Right forelimb (tissue), 1 donor: ENCODE measurements around the gene GMCL2.
A peak's percentile ranks its signal among the peaks of the same experiment; 100 is the strongest.
"Not testable (repeated sequence)": the region's sequence is repeated elsewhere in the genome, so short reads cannot be mapped to it uniquely, and the experiment has no call there.

ENCODE experiments used
- DNase-seq: peaks from one replicate; pipeline ENCODE4 v3.0.0-alpha.2; 2018

GMCL2 gene

GRCh38 chr5:178204935-178205748 is 18.0 kb upstream of the GMCL2 start:
- DNase-seq: peak; percentile 79

GRCh38 chr5:178204182-178204934 is 17.2 kb upstream of the GMCL2 start, which contains the start of gene HNRNPAB:
TSS of gene HNRNPAB (plus strand) at chr5:178204533. CDS start at chr5:178204838, 305 bp downstream.
- DNase-seq: peak; percentile 98

- no peak for DNase-seq
These were observed 16.6 kb upstream of the GMCL2 start for GRCh38 chr5:178203670-178204181.

- no peak for DNase-seq
These were observed 15.4 kb upstream of the GMCL2 start for GRCh38 chr5:178202541-178202940.

GRCh38 chr5:178201927-178202235 is 14.7 kb upstream of the GMCL2 start:
- no peak for DNase-seq

- DNase-seq: no peak
These were observed 14.2 kb upstream of the GMCL2 start for GRCh38 chr5:178201221-178201926.

GRCh38 chr5:178199581-178200434 is 12.6 kb upstream of the GMCL2 start:
- no peak for DNase-seq

- no peak for DNase-seq
These were observed 11.5 kb upstream of the GMCL2 start for GRCh38 chr5:178198706-178199105.

GRCh38 chr5:178198151-178198550 is 11.0 kb upstream of the GMCL2 start:
- not testable (repeated sequence) for DNase-seq

GRCh38 chr5:178196986-178197385 is 9.8 kb upstream of the GMCL2 start:
- DNase-seq: no peak

GRCh38 chr5:178196281-178196812 is 9.2 kb upstream of the GMCL2 start:
- no peak for DNase-seq

- DNase-seq: no peak
These were observed 6.9 kb upstream of the GMCL2 start for GRCh38 chr5:178194026-178194425.

- DNase-seq: no peak
These were observed 6.2 kb upstream of the GMCL2 start for GRCh38 chr5:178193251-178193809.

GRCh38 chr5:178192787-178193186 is 5.6 kb upstream of the GMCL2 start:
- no peak for DNase-seq

- no peak for DNase-seq
These were observed 5.1 kb upstream of the GMCL2 start for GRCh38 chr5:178192244-178192643.

- DNase-seq: no peak
These were observed 4.5 kb upstream of the GMCL2 start for GRCh38 chr5:178191661-178192060.

GRCh38 chr5:178189433-178189832 is 2.3 kb upstream of the GMCL2 start:
- DNase-seq: no peak

- no peak for DNase-seq
These were observed 744 bp downstream of the GMCL2 start for GRCh38 chr5:178186427-178186826.

- no peak for DNase-seq
These were observed 4.9 kb downstream of the GMCL2 start for GRCh38 chr5:178182158-178182876.

- DNase-seq: no peak
These were observed 6.9 kb downstream of the GMCL2 start for GRCh38 chr5:178180141-178180863.
